22Rv1 (cell line): ENCODE measurements around the gene NFX1.

Experiments used
- CTCF ChIP-seq: fragments of 450-650 bp; IDR thresholded peaks from 2 replicates; pipeline ENCODE4 v1.5.1; 2017; ENCODE audit warnings: mild to moderate bottlenecking
- ZFX ChIP-seq: fragments of 450-650 bp; IDR thresholded peaks from 2 replicates; pipeline ENCODE4 v1.6.1; 2017; ENCODE audit warnings: antibody characterized with exemption, borderline replicate concordance

- TF ChIP-seq CTCF: no peak
- TF ChIP-seq ZFX: no peak
These were observed 23.1 kb upstream of the NFX1 start for GRCh38 chr9:33267151-33267767.
